Caki2 (cell line): Measurements from ENCODE around the gene MAP2K2. TPM values are rescaled to one million over a fixed set of nuclear protein-coding genes. Genes with fewer than 3 reads are reported as not detected.

Experiments used
- DNase-seq: peaks from one replicate; pipeline ENCODE4 v3.0.0-alpha.2; 2015; ENCODE audit warnings: low read depth
- in situ Hi-C: cut with HindIII; loops from 2 replicates; pipeline ENCODE4 v1.10.0; 2016; ENCODE audit warnings: low sequenced_read_pairs, low pct_unique_long_range_greater_than_20kb, mixed read lengths
- total RNA-seq: library from RNA; depleted of rRNA; stranded (reverse); fragments of >200 nt; shearing (Covaris generic); gene quantifications from 2 replicates; pipeline ENCODE4 v1.2.3, GENCODE V29; 2014; ENCODE audit warnings: low replicate concordance

The MAP2K2 gene
- total RNA-seq, 1 experiment from 2014 or later = 353 TPM

DNA sequence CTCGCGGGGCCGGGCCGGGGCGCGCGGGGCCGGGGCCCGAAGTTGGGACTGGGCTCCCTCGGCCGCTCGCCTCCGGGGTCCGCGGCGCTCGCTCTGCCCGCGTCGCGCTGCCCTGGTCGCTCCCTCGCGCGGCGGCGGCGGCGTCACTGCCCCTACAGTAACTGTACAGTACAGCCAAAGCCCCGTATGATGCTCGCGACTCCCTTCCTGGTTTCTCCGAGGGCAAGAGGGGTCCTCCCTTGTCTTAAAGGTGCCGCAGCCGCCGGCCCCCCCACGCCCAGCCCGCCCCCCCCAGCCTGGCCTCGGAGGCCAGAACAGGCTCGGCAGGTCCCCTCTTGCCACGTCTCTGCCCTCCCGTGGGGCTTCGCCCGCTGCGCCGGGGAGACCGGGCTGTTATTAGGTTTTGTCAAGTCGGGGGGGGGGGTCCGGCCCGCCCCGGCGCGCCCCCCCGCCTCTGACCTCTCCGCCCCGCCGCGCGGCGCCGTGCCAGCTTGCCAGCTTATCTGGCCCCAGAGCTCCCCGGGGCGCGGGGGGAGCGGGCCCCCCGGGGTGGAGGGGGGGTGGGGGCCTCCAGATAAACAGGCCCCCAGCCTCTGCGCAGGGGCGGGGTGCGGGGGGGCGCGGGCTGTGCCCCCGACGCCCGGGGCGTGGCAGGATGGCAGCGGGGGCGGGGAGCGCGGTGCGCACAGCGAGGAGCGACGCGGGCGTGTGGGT is 57.1 kb downstream of the MAP2K2 start, which contains the start of gene ZBTB7A:
TSS of gene ZBTB7A (minus strand) at position 218 of the 714 bp plus-strand sequence. CDS start 11,667 bp downstream, outside the sequence.
- in situ Hi-C loops = no loop called here

DNA sequence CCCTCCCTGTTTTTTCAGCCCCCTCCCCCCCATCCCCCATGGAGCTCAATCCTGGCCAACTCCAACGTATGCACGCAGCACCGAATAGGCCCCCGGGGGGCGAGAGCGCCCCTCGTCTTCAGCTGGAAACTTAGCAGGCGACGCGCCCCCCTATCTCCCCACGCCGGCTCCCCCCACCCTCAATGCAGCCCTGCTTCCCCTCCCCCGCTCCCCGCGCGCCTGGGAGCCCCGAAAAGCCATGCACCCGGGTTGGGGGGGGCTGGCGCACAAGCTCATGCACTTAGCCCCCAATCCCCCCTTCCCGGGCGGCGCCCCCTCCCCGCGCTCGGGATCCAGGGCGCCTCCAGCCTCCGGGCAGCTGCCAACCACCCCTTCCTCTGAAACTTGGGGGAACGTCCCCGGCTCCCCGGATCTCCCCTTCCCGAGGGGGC is 57.7 kb downstream of the MAP2K2 start:
- in situ Hi-C loops = no loop called here
- no peak for DNase-seq

More for the DNA sequence above, 57.1 kb downstream of the MAP2K2 start, which contains the start of gene ZBTB7A:
- DNase-seq = peak; percentile 59

DNA sequence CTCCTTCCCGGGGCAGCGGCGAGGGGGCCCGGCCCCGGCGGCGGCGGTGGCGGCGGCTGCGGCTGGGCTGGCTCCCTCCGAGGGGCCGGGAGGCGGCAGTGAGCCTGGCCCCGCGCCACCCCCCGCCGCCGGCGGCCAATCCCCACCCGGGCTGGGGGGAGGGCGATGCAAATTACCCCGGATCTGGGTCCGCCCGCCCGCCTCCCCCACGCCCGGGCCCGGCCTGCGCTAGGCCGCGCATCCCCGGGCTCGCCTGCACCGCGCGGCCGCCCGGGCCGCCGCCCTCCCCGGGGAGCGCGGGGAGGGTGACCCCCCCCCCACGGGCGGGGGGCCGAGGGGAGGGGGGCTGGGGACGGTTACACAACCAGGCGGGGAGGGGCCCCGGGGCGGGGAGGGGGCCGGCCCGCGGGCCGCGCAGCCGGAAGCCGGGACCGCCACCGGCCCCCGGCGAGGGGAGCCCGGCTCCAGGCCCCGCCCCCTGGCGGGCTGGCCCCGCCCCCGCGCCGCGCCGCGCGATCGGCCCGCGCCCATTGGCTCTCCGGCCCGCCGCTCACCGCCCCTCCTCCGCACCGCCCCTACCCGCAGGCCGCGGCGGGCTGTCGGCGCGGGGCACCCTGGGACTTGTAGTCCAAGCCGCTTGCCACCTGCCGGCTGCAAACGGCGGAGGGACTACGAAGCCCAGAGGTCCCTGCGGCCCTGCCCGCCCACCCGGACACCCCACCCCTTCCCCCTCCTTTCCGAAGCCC is 58.3 kb downstream of the MAP2K2 start:
- in situ Hi-C loops = no loop called here
- peak; percentile 87 for DNase-seq

DNA sequence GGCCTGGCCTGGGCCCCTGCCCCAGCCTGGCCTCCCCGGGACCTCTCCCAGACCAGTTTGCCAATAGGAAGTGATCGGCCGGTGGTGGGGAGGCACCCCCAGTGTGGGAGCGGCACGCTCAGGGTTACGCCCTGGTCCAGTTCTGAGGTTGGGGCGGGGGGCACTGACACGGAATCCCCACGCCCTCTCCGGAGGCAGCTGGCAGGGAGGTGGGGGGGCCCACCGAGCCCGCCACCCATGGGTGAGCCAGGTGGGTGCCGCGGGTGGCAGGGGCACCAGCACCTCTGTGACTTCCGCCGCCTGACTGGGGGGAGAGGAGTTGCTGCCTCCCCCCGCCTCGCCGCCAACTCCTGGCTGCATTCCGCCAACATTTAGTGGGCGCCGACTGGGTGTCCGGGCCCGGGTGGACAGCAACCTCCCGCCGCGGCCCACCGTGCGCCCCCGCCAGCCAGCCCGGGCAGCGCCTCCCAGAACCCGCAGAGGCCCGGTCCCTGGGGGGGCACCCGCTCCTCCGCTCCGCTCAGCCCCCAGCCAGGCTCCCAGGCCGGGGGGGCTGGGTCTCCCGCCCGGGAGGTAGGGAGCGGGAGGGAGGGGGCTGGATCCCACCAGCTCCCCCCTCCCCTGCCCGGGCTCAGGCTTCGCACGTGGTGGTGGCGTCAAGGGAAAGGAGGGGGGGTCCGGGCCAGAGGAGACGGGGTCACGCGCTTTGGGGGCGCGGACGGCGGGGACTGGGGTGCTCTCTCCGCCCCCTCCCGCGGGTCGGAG is 59.2 kb downstream of the MAP2K2 start:
- DNase-seq = no peak
- in situ Hi-C loops = no loop called here

DNA sequence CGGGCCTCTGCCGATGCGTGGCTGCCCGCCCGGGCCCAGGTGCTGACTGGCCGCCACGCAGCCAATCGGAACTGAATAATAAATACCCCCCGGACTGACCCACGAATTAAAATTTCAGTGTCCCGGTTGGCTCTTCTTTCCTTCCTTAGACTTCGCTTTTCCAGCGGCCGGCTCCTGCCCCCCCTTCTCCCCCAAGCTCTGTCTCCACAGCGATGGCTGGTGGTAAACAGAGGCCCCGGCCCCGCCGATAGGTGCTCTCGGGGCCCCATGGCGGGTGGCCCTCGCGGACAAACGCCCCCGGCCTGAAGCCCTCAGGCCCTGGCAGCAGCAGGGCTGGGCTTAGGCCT is 59.8 kb downstream of the MAP2K2 start:
- in situ Hi-C loops = no loop called here
- DNase-seq = peak; percentile 51

DNA sequence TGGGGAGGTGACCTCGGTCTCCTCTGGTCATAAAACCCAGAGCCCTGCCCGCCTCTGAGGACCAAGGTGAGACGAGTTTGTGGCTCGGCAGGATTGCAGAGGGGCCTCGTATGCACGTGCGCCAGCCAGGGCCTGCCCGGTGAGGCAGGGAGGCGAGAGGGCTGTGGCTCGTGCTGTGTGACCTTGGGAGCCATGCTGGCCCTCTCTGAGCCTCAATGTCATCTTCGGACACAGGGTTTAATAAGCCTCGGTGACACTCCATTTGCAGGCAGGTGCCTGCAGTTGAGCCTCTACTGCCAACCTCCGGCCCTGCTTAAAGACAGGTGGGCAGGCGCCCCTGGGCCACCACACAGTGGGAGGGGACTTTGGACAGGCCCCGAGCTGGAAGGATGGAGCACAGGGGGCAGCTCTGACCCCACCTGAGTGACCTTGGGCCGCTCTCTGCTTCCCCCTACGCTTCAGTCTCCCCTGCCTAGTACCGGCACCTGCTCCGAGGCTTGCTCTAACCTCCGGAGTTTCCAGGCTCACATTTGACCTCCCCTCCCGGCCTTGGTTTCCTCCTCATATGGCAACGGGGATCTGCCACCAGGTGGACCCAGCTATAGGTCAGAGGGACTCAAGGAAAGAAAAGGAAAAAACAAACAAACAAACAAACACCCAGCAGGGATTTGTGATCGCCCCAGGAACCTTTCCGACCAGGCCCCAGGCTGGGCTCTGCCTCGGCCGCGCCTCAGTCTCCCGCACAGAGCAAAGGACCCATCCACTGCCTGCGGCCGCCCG is 60.4 kb downstream of the MAP2K2 start:
- DNase-seq = peak; percentile 50
- in situ Hi-C loops = no loop called here

DNA sequence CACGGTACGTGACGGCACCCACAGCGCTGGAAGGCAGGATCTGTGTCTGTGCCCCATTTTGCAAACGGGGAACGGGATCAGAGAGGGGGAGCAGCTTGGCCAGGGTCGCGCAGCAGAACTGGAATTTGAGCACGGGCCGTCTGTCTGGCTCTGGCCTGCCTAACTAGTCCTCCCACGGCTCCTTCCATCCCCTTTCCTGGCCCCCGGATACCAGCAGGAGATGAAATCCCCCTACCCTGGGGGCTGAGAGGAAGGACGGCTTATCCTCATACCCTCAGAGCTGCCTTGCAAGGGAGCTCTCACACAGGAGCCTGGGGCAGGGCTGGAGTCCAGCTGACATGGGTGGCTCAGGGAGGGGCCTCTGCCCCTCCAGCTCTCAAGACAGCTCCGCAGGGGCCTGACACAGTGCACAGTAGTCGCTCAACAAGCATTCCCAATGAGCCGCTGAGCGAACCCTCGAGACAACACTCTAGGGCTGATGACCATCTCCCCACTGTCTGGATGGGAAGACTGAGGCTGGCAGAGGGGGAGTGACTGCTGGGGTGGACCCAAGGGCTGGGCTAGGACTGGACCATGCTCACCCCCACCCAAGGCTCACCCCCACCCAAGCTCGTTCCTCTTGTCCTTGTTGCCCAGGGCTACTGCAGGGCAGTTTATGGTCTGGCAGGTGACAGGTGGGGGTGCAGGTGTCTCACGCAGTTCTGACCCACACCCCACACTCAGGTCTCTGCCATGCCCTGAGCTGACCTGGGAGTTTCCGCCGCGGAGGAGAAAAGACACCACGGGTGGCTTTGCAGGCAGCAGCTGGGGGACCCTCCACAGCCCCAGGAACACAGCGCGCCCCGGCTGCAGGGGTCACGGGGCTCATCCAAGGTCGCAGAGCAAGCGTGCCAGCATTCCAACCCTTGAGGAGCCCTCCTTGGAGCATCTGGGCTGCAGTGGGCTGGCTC is 61.2 kb downstream of the MAP2K2 start:
- in situ Hi-C loops = no loop called here

DNA sequence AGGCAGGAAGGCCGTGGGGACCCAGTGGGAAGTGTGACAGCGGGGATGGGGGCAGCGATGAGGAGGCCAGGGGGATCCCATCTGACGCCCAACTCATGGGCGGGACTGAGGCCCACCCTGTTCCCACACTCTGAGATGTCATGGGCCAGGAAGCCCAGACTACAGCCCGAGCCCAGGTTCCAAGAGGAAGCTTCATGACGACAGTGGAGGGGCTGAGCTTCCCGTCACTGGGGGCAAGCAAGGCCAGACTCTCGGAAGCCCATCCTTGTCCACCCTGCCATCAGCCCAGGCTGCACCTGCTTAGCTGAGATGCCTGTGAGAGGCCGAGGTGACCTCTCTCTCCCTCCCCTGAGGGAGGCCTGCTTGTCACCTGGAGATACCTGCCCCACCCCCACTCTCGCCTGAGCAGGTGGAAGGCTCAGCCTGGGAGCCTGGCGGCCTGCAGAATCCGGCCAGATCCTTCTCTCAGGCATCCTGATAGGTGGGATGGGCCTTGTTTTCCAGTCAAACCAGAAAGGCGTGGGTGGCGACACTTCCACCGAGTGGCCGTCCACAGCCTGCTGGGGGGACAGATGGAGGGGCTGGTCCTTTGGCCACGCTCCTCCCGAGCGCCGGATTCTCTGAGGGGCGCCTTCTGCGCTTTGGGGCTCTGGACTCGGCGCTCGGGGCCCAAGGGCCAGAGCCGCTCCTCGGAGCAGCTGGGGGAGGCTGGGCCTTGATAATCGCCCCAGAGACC is 62.1 kb downstream of the MAP2K2 start:
- in situ Hi-C loops = no loop called here
- DNase-seq = no peak

More for the DNA sequence above, 61.2 kb downstream of the MAP2K2 start:
- no peak for DNase-seq

DNA sequence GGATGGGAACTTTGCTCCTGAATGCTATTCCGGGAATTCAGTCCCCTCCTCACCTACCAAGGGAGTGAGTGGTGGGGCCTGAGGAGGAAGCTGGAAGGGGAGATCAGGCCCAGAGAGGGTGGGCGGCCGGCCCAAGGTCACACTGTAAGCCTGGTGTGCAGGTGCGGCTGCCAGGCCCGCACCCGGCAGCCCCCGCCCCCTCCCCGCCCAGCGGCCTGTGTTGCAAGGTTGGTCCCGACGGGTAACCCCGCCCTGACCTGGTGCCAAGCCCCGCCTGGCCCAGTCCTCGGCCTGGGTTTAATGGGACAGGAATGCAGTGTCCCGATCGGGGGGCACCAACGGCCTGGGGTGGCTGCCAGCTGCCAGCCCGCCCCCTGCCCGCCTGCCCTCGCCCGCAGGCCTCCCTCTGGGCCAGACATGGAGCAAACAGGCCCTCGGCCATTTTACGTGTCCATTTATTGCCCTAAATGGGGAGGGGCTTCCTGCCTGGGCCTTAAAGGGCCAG is 62.7 kb downstream of the MAP2K2 start:
- in situ Hi-C loops = no loop called here
- DNase-seq = peak; percentile 69

DNA sequence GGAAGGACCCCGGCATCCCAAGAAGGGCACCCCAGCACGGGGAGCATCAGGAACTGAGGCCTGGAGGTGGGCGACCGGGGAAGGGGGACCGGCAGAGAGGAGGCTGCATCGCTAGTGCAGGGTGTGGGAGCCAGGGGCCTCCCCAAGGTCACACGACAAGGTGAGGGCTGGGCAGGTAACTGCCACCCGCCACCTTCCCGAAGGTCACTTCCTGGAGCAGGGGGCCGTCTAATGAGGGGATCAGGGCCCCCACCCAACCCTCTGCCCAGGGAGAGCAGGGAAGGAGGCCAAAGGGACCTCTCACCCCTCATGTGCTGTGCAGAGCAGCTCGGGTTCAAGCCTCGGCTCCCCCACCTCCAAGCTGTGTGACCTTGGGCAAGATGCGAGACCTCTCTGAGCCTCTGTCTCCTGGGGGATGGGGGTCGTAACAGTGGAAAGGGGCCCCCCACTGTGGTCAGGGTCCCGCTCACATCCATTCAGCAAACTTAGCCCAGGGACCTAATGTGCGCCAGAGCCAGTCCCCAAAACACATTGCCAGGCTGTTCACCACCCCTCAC is 63.2 kb downstream of the MAP2K2 start:
- in situ Hi-C loops = no loop called here
- no peak for DNase-seq

DNA sequence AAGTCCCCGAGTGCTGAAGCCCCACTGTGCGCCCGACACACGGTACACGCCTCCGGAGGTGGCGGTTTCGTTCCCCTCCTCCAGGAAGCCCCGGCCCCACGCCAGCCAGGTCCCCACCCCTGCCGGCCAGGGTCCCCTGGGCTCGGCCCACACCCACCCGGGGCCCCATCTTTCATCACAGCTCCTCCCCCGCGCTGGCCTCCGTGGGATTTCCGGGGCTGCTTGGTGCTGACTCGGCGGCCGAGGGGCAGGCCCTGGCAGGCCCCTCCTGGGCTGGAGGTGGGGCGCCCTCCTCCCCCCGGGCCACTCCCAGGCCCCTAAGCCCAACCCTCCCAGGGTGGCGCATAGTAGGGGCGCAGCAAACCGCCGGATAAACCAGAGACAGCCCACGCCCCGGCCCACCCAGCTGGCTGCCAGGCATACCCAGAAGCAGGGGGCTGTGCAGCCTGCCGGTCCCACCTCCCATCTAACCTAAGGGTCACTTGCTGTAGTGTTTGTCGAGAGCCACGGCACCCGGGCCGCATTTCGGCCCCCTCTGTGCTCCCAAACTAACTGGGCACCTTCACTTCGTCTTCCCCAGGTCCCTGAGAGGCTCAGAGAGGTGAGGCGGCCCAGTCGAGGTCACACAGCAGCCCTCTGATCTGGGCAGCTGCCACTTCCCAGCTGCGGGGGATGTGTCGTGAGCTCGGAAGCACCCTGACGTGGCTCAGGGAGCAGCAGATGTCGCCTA is 63.9 kb downstream of the MAP2K2 start:
- peak; percentile 67 for DNase-seq
- in situ Hi-C loops = no loop called here

DNA sequence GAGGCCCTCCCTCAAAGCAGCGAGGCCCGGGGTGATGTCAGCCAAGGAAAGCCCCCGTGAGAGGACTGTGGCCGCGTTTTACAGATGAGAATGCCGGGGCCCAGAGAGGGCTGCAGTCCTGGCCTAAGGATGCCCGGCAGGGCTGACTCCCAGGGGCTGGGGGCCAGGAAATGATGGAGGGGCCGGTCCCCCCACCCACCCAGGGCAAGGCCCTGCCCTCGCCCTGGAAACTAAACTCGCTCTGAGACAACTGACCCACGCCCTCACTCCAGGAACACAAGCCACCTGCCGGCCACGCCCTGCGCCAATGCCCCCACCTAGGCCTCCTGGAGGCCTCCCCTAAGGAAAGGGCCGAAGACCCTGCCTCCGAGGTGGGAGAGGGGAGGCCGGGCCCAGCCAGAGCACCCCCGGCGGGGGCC is 64.5 kb downstream of the MAP2K2 start:
- in situ Hi-C loops = no loop called here
- no peak for DNase-seq

DNA sequence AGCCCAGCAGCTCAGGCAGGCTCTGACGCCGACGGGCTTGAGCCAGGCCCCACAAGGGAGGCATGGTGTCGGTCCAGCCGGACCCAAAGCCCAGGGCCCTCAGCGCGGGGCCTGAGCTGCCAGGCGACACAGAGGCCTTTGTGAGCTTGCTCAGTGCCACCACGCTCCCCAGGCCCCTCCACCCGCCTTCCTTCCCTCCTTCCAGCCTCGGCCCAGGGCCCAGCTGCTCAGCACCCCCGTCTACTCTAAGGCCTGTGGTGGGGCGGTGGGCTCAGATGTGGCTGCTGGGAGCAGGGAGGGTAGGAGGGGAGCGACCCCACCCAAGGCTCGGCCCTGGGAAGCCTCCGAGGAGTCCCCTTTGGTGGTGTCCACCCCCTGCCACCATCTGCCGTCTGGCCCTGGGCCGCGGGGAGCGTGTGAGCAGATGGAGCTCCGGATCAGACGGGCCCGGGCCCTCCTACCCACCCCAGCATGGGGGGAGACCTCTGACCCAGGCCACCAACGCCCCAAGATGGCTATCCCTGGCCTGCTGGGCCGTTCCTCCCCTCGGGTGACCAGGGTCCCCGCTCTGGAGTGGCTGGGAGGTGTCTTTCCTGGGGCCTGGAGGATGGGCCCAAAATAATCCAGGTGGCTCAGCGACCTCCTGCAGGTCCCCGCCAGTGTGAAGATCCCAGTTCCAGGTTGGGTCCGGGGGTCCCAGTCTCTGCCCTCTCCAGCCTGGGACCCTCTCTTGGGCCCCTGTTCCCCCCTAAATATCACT is 65.0 kb downstream of the MAP2K2 start:
- DNase-seq = no peak
- in situ Hi-C loops = no loop called here

DNA sequence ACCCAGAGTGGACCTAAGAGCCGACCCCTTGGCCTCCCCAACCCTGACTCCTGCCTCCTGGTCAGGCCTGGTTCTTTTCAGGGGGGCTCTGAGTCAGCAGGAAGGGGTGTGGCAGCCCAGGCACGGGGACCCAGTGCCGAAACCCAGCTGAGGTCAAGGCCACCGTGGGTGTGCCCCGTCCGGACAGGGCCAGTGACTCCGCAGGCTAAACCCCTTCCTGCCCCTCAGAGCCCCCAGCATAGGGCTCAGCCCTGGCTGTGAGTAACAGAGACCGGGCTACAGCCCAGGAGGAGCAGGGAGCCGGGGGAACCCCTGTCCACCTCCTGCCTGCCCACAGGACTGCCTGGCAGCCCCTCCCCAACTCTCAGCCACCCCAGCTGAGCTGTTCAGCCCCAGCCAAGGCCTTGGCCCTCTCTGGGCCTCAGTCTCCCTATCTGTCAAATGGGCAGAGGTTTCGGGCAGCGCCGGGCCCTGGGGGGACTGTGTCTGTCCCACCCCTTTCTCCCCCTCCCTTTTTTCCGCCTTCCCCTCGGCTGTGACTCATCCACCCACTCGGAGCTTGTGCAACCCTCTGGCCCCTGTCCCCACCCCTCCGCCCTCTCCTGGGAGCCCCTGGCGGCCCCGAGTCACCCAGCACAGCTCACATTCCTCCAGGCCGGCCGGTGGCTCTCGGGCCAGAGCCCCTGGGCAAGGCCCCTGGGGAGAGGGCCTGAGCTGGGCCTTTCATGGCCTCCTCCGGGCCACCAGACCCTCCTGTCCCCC is 65.8 kb downstream of the MAP2K2 start:
- in situ Hi-C loops = no loop called here
- DNase-seq = peak; percentile 69
